NCI-H510A (cell line): ENCODE results near the gene ST6GALNAC2.
"Not testable (repeated sequence)": the region's sequence is repeated elsewhere in the genome, so short reads cannot be mapped to it uniquely, and the experiment has no call there.

Experiments
- DNase-seq: peaks from one replicate; lab custom pipeline; 2025; lab: John Stamatoyannopoulos, UW

ST6GALNAC2 gene

DNA sequence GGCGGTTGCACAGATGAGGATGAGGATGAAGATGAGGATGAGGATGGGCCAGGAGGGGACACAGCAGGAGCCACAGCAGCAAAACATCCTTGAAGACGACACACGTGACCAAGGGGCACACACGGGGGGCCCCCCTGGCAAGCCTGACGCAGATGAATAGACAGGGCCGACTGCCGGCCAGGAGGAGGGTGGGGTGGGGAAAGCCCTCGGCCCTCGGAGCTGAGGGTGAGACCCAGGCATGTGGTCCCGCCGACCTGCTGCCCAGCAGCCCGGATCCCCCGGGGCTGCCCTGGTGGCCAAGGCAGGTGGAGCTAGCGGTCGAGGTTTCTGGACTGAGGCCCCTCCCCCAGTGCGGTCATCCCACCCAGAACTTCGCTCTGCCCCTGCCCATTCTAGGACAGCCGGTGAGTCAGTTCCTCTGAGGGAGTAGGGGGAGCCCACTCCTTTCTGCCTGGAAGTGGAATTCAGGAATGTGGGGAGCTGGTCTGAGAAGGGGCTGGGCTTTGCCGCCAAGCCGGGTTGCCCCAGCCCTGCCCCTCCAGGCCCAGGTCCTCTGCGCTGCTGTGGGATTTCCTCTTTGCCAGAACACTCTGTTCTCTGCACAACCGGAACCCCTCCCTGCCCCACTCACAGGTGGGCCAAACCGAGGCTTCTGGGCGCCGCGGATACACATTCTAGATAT is 58.1 kb downstream of the ST6GALNAC2 start:
- DNase-seq: no peak

DNA sequence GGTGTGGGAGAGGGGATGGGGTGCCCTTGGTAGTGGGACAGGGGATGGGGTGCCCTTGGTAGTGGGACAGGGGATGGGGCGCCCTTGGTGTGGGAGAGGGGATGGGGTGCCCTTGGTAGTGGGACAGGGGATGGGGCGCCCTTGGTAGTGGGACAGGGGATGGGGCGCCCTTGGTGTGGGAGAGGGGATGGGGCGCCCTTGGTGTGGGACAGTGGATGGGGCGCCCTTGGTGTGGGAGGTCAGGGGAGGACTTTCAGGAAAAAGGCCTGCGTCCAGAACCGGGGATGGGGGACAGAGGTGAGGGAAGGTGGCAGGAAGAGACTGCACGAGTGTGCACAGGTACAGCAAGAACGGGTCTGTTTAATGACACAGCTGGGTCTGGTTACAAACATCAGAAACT is 58.6 kb downstream of the ST6GALNAC2 start:
- not testable (repeated sequence) for DNase-seq

DNA sequence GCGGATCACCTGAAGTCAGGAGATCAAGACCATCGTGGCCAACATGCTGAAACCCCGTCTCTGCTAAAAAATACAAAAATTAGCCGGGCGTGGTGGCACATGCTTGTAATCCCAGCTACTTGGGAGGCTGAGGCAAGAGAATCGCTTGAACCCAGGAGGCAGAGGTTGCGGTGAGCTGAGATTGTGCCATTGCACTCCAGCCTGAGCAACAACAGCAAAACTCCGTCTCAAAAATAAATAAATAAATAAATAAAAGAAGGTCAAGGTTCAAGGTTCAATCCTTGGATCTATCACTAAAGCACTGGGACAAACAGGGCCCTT is 60.2 kb downstream of the ST6GALNAC2 start:
- DNase-seq: not testable (repeated sequence)

DNA sequence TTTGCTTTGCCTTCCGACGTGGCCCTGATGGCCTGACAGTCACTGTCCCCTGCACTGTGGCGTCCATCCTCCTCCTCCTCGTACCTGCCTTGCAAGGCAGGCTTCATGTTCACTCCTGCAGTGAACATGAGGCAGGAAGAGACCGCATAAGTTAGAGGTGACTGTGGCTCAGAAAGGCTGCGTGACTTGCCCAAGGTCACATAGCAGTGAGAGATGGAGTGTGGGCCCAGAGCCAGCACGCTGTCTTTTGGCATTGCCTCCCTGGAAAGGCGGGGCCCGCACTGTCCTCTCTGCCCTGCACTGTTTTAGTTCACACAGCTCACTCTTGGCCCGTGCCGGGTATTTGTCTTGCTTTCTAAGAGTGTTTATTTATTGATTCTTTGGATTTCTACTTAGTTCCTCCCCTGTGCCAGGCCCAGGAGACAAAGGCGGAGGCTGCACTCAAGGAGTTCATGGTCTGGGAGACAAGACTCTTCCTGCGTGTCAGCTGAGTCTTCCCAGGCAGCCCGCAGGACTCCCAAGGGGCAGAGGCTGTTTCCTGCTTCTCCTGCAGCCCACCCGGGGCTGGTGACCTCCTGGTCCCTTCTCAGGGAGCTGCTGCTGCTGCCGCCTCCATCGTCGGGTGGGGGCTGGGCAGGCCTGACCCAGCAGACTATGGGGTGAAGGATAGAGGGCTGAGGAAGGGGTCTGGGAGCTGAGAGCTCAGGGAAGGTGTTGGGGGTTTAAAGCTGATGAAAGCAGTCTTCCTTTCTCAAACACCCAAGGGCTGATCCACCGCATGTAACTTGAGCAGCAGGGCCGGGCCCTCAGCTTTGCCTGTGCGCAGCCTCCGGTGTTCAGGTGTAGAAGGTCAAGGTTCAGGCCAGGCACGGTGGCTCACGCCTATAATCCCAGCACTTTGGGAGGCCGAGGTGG is 60.8 kb downstream of the ST6GALNAC2 start:
- no peak for DNase-seq

DNA sequence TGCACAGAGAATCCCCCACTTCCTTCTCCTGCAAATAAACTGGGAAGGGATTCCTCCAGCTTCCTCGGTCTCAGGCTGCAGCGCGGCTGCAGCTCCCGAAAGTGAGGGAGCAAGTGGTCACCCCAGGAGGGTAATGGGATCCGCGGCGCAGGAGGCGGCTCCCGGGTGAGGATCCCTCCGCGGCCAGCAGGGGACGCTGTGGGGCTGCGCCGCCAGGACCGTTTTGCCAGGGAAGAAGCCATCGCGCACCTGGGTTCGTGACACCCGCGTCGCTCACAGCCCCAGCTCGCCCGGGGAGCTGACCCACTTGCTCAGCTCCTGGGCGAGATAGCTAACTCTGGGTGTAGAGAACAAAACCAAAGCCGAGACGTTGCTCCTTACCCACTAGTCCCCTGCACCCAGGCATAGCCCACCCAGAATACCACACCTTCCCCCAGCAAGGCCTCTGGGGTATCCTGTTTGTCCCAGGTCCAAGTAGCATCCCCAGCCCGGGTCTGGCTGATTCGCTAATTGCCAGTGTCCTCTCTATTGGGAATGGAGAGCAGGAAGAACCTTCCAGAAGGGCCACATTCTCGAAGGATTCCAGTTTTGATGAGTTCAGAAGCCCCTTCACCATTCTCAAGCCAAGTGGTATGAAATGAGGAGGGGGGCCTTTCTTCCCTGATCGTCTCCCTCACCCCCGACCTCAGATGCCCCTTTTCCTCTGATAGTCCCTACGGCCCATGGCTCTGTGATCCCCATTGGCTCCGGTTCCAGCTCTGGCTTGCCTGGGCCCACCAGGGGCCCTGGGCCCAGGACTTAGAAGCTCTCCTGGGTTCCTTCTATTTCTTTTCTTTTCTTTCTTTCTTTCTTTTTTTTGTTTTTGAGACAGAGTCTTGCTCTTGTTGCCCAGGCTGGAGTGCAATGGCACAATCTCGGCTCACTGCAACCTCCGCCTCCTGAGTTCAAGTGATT is 62.3 kb downstream of the ST6GALNAC2 start:
- DNase-seq: no peak

DNA sequence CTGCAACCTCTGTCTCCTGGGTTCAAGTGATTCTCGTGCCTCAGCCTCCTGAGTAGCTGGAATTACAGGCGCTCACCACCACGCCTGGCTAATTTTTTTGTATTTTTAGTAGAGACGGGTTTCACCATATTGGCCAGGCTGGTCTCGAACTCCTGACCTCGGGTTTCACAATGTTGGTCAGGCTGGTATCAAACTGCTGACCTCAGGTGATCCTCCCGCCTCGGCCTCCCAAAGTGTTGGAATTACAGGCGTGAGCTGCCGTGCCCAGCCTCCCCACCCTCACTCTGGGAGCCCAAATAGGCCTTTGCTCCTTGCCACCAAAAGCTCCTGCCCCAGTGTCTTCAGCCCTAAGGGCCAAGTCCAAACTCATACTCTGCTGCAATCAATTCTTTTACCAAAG is 64.0 kb downstream of the ST6GALNAC2 start:
- DNase-seq: not testable (repeated sequence)

DNA sequence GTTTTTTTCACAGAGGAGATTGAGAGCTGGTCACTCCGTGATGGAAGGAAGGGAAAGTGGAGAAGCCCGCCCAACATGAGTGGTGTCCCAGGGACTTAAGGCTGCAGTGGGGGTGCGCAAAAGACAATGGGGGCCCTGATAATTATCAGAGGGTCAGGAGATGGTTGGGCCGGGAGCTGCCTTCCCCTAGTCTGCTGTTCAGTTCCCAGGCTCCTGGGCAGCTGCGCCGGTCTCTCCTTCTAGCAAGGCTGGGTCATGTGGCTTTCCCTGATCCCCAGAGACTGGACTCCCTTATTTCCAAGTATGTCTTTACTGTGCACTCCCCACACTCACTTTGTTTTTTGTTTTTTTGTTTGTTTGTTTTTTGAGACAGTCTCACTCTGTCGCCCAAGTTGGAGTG is 64.4 kb downstream of the ST6GALNAC2 start:
- no peak for DNase-seq

DNA sequence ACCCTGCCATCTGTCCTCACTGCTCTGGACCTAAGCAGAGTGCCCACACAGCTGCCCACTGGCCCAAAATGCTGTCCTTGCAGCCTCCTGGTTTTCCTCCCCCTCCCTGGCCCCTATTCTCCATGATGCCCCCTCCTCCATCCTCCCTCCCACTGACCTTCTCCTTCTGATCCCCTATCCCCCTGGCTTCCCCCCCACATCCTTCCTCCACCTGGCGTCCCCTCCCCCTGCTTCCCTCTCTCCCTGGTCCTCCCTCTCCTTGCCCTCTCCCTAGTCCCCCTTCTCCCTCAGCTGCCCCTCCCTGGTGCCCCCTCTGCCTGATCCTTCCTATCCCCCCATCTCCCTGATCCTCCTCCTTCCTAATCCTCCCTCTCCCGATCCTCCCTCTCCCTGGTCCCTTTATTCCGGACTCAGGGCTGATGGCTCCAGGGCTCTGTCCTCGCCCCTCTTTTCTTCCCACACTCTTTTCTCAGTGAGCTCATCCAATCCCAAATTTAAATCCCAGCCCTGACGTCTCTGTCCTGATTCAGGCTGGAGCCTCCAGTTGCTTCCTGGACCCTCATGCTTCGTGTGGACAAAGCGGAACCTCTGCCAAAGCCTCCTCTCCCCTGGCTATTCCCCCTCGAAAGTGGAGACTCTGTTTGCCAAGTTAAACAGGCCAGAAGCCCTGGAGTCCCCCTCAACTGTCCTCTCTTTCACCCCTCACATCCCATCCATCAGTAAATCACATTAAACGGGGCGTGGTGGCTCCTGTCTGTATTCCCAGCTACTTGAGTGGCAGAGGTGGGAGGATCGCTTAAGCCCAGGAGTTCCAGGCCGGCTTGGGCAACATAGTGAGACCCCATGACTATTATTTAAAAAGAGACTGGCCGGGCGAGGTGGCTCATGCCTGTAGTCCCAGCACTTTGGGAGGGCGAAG is 66.4 kb downstream of the ST6GALNAC2 start:
- DNase-seq: no peak

DNA sequence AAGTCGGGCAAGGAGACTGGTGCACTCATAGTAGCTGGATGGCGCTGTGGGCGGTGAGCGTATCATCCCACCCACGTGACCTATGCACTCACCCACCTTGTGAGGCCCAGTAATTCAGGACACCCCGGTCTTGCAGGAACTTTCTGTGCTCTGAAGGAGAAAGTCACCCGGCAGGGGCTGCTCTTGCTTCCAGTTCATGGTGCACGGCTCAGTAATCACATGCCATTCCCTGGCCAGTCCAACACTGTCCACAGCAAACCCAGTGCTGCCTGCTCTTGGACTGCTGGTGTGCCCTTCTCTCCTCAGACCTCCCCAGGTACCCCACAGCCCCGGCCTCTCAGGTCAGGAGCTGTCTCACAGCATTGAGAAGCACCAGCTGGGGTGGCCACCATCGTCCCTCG is 68.0 kb downstream of the ST6GALNAC2 start:
- DNase-seq: no peak
